A549 treated with Hydrocortisone at 1 μM for 4 hours (cell line): ENCODE results near the gene COMMD1. TPM values are rescaled to one million over a fixed set of nuclear protein-coding genes. Genes with fewer than 3 reads are reported as not detected.

Experiments used
- total RNA-seq: library from RNA; stranded (reverse); fragments of 200-300 nt; extraction: Qiagen RNA extraction; gene quantifications from 5 replicates; pipeline ENCODE4 v1.2.3, GENCODE V29; 2022

The COMMD1 gene
- 41.8 to 48.0 TPM (median 44.1 TPM) in 5 replicates for total RNA-seq

DNA sequence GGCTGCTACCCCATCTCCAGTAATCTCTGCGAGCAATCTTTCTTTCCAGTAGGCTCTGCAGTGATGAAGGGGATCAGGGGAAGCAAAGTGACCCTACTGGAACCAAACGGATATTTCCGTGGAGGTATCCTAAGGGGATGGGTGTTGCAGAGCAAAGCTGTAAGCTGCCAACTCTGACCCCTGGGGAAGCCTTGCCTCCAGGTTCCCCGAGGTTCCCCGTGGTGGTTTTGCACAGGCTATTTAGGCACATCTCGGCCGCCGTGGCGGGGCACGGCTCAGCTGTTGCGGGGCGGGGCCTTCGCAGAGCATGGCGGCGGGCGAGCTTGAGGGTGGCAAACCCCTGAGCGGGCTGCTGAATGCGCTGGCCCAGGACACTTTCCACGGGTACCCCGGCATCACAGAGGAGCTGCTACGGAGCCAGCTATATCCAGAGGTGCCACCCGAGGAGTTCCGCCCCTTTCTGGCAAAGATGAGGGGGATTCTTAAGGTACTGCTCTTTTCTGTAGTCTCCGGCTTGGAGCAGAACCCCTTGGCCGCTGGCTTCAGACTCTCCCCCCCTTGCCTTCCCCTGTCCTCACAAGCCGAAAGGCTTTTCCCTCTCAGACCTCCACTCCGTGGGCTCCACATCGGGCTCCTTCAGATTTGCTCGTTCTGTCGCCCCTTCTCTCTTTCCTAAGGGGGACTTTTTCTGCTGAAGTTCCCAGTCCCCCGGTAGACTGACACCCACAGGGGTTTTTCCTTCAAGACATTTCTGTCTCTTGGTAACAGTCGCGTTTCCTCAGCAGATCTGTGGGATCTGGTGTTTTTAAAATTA, at the start of gene COMMD1:
COMMD1 (plus strand) TSS at position 303 of the 814 bp plus-strand sequence; CDS start at position 308, 5 bp downstream.

DNA sequence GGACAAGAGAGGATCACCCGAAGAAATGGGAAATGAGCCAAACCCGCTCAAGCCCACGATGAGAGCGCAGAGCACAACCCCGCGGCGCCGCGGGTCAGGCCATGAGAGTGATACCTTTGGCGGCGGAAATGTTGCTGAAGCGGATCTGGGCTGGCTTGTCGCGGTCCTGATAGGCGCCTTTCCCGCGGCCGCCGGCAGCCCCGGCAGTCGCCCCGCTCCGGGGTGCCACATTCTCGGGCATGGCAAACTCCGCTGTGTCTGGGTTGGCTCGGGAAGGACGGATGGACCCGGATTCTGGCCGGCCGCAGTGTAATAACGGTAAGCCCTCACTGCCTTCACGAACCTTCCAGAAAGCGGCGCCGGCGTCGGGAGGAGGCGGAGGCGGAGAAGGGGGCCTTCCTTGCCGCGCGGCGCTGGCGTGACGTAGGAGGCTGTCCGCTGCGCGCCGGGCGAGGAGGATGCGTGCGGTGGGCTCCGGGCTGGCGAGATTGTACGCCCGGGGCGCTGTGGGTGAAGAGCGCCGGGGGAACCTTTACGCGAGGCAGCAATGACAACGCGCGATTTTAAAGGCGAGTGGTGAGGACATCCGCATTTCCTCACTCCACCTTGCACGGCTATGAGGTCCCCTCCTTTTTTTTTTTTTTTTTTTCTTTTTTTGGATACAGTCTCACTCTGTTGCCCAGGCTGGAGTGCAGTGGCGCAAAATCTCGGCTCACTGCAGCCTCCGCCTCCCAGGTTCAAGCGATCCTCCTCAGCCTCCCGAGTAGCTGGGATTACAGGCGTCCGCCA, 17.0 kb upstream of the COMMD1 start, which contains the start of gene CCT4:
CCT4 (minus strand) TSS at position 390 of the 789 bp plus-strand sequence; CDS start at position 241, 149 bp downstream.

Other genes with a start within 250 kb of the COMMD1 start
- 5.8 to 10.0 TPM (median 8.4 TPM) in 5 replicates for gene FAM161A, start 51.6 kb upstream of the COMMD1 start, total RNA-seq
- gene CCT4, start 17.0 kb upstream of the COMMD1 start, total RNA-seq = 296 to 324 TPM (median 315 TPM) in 5 replicates